SK-N-MC (cell line): ENCODE measurements around the gene COPS2.

Experiments
- EZH2 ChIP-seq: fragments of 200-600 bp; sonication (generic); IDR thresholded peaks from one replicate; pipeline ENCODE4 v1.6.1; 2017; ENCODE audit warnings: antibody characterized with exemption
- FOXP2 ChIP-seq: optimal IDR thresholded peaks from 2 replicates; pipeline ENCODE3; 2011; ENCODE audit warnings: mild to moderate bottlenecking, moderate library complexity; ENCODE audit not compliant: insufficient read depth; ENCODE audit errors: extremely low read length, control extremely low read depth
- POLR2AphosphoS5 ChIP-seq: IDR thresholded peaks from 2 replicates; pipeline ENCODE4 v1.6.1; 2012; ENCODE audit warnings: mild to moderate bottlenecking, low read depth, low read length, borderline replicate concordance

DNA sequence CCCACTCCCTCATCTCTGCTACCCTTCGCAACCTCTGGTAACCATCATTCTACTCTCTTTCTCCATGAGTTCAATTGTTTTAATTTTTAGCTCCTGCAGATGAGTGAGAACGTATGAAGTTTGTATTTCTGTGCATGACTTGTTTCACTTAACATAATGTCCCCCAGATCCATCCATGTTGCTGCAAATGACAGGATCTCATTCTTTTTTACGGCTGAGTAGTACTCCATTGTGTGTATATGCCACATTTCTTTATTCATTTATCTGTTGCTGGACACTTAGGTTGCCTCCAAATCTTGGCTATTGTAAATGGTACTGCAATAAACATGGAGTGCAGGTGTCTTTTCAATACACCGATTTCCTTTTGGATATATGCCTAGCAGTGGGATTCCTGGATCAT lies 26.7 kb upstream of the COPS2 start:
- TF ChIP-seq POLR2AphosphoS5 (no peak), EZH2 (no peak), FOXP2 (no peak)
